G401.6 (cell line): Measurements from ENCODE around the gene KCNV2.

Experiments used
- FAIRE-seq: peaks from 2 replicates; lab custom pipeline; 2012; peaks lifted over from hg19 to GRCh38; lab: Jason Lieb, UNC

Gene KCNV2

DNA sequence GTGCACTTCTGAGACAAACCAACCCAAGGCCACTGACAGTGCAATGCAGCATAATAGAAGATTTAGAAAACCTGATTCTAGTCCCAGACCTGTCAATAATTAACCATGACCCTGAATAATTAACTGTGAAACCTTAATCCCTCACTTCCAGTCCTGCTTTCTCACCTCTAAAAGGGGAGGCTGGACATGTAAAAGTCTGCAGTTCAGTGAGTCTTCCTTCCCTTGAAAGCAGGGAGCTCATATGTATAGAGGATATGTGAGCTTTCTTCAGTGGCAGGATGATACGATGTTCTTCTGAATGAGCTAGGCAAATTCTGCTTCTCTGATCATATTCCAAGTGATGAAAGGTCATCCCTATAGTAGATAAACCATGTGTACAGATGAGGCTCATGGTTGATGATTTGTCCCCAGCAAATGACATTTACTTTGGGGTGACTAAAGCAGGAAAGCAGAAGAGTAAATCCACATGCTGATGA, 2.9 kb downstream of the KCNV2 start:
- FAIRE-seq, result no peak

DNA sequence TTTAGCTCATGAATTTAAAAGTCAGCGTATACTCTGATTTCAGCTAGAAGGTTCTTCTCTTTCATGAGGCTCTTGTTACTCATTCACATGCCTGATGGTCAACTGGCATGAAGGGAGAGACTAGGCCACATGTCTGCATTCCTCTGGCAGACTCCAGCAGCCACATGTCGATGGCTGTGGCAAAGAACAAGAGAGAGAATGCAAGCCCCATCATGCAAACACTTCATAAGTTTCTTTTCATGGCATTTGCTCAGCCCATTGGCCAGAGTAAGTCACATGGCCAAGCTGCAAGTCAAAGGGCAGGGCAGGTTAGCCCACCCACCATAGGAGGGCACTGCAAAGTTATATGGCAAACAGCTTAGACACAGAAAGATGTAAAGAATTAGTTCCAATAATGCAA, 5.4 kb downstream of the KCNV2 start:
- FAIRE-seq, result no peak

DNA sequence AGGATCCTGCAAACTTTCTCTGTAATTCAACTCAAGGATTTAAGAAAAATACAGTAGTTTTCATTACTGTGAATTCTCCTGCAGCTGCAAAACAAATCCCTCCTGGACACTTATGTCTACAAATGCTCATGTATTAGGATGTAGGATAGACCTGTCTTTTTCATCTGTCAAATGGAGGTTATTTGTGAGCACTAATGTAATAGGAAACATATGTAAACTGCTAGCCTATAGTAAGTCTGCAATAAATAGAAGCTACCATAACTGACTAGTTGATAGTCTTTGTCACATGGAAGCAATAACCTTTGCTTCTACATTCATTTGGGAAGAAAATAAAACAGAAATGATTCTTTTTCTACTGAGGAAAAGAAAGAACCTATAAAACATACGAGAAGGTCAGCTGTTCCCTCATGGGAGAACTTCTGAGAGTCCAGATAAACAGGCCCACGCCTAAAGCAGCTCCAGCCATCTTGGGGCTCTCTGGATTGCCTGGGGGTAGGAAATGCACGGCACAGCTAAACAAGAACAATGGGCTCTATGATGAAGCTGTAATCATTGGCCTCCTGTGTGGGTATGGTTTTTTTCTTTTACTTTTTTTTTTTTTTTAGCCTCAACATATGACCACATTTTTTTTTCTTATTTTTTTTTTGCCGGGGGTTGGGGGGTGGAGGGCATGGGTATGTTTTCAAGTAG, 6.2 kb downstream of the KCNV2 start:
- no peak for FAIRE-seq

DNA sequence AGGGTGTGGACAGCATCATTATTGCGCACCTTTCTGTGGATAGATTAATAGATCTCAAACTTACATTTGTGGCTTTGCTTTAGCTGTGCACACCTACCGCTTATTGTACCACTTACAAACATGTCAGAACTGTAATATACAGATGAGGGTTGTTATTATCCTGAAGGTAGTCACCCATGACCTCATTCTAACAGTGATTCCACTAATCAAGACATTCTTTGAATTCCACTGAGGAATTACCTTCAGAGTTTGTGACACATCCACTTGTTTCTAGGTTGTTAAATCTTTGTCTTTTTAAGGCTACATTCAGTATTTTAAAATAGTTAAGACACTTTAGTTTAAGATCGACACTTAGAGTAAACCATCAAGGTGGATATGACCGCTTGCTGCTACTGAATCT, 7.8 kb downstream of the KCNV2 start:
- no peak for FAIRE-seq

DNA sequence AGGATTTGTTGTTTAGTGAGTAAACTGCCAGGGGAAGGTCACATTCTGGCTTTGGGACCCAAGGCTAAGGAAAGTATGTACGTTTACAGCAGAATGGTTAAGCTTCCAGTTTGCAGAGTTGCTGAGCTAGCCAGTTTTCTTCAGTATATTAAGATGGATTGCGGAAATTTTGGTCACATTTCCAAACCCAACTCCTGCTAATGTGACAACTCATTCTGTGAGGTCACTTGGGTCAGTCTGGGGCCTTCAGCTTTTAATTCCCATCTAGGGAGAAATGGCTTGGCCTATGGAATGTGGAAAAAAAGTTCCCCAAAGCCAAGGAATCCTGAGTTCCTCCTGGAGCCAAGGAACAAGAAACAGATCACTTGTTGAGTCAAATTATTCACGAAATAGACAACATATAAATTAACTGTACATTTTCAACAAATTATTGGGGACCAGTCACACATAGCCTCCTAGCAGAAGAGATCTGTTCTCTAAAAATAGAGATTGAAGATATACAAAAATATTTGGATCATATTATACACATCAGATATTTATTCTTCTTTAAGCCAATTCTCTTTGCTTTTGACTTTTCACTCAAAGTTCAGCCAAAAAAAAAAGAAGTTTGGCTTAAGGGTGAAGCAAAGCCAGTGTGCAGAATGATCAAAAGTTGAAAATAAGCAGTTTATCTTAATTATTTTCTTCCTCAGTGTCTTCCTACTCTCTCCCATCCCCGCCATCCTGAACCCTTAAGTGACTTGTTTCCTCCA, 8.8 kb downstream of the KCNV2 start:
- FAIRE-seq, result no peak

DNA sequence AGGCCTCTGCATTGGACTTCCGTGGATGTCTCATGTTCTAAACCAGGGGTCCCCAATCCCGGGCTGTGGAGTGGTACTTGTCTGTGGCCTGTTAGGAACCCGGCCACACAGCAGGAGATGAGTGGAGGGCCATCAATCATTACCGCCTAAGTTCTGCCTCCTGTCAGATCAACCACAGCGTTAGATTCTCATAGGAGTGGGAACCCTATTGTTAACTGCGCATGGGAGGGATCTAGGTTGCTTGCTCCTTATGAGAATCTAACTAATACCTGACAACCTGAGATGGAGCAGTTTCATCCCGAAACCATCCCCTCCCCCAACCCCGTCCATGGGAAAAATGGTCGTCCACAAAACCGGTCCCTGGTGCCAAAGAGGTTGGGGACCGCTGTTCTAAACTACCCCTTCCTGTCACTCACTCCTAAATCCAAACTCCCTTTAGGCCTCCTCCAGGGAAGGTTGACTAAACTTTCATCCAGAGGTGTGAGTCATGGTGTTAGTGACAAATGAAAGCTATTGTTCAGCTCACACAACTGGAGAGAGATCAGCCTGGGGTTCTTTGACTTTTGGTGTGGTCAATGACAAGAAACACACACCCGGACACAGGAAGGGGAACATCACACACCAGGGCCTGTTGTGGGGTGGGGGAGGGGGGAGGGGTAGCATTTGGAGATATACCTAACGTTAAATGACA, 9.5 kb downstream of the KCNV2 start:
- FAIRE-seq, result no peak

DNA sequence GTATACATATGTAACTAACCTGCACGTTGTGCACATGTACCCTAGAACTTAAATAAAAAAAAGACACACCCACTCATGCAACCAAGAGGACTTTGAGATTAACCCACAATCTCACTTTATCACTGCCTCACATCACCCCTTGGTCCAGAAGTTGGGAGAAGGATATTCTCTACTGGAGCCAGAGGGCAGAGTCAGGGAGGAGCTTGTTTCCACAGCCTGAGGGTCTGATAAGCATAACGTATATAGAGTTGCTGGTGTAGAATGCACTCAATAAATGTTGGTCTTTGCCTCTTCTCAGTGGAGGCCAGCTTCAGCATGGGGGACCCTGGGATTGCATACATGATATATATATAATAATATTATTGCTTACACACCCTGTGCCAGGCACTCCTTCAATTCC, 10.1 kb downstream of the KCNV2 start:
- FAIRE-seq, result no peak

DNA sequence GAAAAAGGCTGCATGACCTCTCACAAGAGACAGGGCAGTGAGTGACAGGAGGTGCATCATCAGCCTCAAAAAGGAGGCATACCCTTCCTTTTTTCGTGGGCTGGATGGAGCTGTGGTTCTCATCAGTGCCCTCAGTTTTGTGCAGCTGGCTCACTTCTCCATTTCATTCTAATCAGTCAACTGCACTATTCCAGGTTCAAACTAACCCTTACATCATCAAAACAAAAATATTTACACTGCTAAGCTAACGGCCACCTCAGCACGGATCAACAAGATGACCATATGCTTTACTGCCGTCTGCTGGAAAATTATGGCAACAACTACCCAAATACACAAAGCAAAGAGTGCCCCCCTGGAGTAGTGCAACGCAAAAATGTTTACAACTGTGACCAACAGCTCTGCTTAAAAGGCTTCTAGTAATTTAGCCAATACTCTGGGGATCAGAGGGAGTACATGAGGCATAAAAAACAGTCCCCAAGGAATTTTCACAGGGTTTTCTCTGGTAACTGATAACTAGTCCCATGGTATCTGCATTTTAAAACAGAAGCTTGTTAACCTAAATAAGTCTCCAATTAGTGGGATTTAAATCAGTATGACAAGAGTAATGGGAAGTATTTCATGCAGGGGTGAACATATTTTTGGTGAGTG, 10.8 kb downstream of the KCNV2 start:
- no peak for FAIRE-seq

DNA sequence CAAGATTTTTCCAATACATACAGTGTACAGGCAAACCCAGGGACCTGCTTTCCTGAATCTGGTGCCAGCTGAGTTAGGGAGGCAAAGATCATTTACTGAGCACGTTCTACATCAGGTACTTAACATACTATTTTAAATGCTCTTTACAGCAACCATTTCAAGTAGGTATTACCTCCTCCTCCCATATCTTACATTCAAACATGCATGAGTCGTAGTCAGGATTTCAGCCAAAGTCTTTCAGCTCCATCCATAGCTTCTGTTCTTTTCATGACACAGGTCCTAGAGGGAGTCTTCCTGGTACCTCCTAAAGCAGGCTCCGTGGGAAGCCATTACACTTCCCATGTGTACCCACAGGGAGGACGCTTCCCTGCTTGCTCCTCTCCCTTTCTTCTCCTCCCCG, 11.7 kb downstream of the KCNV2 start:
- FAIRE-seq, result no peak

DNA sequence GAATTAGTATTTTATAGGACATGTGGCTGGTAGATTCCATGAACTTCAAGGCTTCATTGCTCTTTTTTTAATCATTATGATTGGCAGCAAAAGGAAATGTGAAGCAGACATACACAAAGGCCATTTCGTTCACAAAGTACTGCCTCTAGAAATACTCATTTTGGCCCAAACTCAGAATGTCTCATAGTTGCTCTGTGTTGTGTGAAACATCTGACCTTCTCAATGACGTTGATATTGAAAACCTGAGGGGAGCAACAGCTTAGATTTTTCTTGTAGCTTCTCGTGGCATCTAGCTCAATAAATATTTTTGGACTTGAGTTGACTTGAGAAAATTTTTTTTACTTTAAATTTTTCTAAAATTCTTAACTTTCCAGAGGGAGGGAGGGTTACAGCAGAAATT, 12.4 kb downstream of the KCNV2 start:
- FAIRE-seq, result no peak

DNA sequence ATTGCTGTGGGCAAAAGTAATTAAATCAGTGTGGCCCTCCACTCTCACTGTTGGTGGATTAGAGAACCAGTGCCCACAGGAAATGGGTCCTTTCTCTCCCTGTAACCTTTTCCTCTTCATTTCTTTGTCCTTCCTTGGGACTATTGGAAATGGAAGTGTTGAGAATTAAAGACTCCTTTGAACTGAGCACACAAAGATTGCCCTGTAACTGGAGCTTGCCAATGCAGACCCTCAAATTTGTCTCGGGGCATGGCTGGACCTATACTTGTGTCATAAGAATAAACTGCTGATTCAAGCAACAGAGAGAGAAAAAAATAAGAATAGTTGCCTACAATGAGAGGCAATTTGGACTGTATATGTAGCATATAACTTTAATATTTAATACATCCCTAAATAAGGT, 13.7 kb downstream of the KCNV2 start:
- FAIRE-seq, result no peak

DNA sequence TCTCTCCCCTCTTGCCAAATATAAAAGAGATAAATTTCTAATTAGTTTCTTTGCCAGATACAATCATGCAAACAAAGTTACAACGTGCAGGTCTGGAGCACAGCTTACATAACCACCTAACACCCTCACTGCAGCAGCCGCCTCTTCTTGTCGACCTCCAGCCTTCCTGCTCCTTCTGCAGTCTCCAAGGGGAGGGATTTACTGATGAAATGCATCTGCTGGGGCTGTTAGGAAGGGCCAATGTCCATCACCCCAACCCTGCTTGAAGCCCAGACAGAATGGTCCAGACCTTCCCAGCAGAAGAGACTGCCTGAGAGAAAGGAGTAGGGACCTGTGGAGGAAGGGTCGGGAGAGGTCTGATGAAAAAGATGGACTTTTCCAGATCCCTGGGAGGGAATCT, 15.2 kb downstream of the KCNV2 start:
- FAIRE-seq, result no peak

DNA sequence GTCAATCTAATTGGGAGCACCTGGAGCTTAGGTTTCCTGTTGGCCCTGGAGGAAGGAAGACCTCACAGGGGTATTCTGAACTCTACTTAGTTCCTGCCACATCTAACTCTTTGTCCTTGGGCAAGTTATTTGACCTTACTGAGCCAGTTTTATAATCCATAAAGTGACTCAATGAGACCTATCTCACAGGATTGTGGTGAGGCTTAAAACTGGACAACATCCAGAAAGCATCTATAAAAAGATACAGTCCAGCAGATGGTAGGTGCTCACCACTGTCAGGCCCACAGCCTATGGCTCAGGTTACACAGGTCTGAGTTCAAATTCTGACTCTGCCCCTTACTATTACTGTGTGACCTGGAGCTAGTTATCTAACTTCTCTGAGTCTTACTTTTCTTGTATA, 23.3 kb downstream of the KCNV2 start:
- no peak for FAIRE-seq

DNA sequence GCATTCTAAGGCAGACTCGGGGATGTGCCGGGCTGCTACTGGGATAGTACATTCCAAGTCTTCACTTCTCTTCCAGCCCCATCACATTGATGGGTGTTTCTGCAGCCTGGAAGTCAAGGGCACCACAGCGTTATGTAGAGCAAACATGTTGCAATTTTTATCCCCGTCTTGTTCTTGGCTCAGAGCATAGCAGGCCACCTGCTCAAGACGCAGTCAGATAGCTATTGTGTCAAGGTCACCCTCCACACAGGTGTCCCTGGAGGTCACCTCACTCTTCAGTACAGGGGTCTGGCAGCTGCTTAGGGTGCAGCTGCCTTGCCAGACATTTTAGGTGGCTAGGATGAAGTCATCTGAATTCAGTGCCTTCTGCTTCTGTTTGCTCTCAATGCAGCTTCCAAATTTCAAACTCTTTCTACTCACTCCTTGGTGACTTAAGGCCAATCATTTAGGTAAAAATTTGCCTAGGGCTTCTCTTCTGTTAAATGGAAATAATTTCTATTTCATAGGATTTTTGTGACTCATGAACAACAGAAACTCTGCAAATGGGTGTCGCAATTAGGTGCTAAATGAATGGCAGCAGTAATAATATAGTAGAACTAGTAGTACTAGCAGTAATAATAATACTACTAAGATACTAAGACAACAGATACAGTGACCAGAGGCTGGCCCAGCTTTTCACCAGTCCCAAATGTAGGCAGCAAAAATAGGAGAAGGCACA, 24.3 kb downstream of the KCNV2 start:
- no peak for FAIRE-seq

DNA sequence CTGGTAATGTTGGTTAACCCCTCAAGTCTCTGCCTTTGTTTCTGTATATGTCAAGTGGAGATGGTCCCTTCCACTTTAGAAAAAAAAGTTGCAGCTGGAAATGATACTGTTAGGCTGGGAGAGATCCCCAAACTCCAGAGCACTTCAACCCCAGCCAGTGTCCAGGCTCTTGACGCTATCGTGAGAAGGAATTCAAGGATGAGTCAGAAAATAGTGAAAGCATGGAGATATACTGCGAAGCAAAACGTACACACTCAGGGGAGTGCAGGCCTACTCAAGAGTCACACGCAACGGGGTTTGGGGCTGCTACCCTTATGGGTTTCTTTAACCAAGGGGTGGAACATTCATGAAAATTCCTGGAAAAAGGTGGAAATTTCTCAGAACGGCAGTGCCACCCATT, 24.9 kb downstream of the KCNV2 start:
- no peak for FAIRE-seq

DNA sequence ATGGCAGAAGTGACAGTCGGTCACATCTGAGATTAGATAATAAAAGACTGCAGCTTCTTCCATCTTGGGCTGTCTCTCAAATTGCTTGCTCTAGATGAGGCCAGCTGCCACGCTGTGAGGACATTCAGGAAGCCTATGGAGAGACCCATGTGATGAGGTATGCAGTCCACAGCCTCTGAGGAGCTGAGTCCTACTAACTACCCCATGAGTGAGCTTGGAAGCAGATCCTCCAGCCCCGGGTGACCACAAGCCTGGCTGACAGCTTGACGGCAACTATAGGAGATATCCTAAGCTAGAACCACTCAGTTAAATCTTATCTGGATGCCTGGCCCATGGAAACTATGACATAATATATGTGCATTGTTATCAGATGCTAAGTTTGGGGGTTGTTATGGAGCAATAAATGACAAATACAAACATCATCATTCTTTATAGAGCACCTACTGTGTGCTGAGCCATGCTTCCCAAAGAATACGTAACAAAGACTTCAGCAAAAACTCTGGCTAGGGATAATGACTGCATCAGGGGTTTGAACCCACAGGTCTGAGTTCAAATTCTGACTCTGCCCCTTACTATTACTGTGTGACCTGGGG, 26.7 kb downstream of the KCNV2 start:
- FAIRE-seq, result no peak

DNA sequence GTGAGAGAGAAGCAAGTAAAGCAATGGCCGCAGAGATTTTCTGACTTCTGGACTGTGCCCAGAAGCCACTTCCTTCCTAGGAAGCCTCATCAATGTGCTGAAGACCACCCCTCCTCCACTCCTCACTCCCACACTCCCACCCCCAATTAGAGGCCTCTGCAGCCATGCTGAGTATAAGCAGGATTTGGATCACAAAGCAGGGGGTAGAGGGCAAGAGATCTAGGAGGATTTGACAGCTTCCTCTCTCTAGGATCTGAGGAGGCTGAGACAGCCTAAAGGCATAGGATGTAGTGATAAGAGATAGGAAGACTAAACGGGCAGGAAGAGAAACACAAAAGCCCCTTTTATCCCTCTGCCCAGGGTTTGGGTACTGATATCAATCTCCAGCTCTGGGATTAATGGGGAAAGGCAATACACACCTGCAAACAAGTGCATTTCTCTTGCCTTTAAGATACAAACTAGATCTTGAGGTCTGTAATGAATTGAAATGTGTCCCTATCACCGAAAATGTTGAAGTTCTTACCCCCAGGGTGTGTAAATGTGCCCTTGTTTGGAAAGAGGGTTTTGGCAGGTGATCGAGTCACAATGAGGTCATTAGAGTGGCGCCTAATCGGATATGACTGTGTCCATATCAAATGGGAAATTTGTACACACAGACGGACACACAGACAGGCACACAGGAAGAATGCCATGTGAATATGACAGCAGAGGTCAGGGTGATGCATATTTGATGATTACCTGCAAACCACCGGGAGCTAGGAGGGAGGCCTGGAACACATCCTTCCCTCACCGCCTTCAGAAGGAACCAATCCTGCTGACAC, 28.5 kb downstream of the KCNV2 start:
- no peak for FAIRE-seq

DNA sequence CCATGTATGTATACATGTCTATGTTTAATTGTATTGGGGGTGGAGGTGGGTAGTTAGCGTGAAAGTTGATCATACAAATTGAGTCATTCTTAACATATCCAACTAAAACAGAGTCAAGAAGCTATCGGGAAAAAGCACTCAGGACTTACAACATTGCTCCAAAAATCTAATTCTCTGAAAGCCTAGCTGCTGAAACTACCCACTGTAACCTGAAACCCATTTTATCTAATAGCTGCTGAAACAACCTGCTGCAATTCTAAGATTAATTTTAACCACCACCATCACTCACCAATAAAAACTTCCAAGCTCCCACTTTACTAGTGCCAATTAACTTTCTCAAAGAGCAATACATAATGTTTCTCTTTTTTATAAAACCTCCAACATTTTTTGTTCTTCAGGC, 32.2 kb downstream of the KCNV2 start:
- FAIRE-seq, result no peak

DNA sequence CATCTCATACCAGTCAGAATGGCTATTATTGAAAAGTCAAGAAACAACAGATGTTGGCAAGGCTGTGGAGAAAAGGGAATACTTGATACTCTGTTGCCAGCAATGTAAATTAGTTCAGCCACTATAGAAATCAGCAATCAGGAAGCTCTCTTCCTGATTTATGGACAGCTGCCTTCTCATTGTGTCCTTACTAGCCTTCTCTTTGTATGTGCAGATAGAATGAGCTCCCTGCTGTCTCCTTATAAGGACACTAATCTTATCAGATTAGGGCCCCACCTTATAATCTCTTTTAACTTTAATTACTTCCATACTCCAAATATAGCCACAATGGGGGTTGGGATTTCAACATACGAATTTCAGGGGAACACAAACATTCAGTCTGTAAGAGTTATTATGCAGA, 38.0 kb downstream of the KCNV2 start:
- FAIRE-seq, result no peak

DNA sequence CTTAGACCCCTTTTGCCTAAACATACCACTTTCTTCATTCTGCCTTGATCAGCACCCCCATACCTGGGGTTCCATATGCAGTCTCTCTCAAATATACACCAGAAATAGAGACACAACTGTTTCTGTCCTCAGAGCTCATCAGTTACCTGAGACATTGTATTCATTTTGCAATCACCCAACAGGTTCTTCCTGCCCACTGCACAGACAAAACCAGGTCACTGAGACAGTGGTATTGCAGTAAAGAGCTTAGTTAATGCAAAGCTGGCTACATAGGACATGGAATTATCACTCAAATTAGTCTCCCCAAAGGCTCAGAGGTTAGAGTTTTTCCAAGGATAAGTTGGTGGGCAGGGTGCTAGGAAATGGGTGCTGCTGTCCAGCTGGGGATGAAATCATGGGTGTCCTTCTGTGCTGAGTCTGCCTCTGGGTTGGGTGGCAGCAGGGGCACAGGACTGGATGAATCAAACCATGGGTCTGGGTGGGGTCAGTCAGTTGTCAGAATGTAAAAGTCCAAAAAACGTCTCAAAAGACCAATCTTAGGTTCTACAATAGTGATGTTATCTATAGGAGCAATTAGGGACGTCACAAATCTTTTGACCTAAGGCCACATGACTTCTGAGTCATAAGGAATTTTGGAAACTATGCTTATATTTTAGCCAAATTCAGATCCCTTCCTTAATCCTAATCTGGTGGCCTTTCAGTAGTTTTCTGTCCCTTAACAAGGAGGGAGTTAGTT, 41.0 kb downstream of the KCNV2 start:
- FAIRE-seq, result no peak
